Gastrocnemius medialis (tissue), 4 donors: ENCODE results near the gene RNF175. TPM values are rescaled to one million over a fixed set of nuclear protein-coding genes. Genes with fewer than 3 reads are reported as not detected.
A peak's percentile ranks its signal among the peaks of the same experiment; 100 is the strongest.

Experiments used
- ATAC-seq, 2 donors: fragments of 150-250 bp; one replicate each; pipeline ENCODE4 v1.9.1; 2016
- DNase-seq, 2 donors: peaks; one replicate each; pipeline ENCODE4 v3.0.0-alpha.2; 2019
- H3K27ac ChIP-seq, 4 donors: fragments of 200-600 bp; sonication (generic); 1 replicate in 1 of 4; 2 replicates in 3 of 4; pipeline ENCODE4 v1.5.1; 2016 to 2018; ENCODE audit warnings: mild to moderate bottlenecking in 2 of 4, moderate library complexity in 1 of 4
- H3K27me3 ChIP-seq, 3 donors: fragments of 200-600 bp; sonication (generic) in 2 of 3; 1 replicate in 1 of 3; 2 replicates in 2 of 3; pipeline versions ENCODE4 v1.5.1 to v1.6.0; 2016 to 2019; ENCODE audit warnings: mild to moderate bottlenecking in 1 of 3, moderate library complexity in 1 of 3
- H3K36me3 ChIP-seq, 2 donors: fragments of 200-600 bp; sonication (generic) in 1 of 2; one replicate each; pipeline ENCODE4 v1.5.1; 2017 to 2018
- H3K4me1 ChIP-seq, 2 donors: fragments of 200-600 bp; sonication (generic) in 1 of 2; one replicate each; pipeline ENCODE4 v1.5.1; 2016 to 2017; ENCODE audit warnings: mild to moderate bottlenecking in 2 of 2
- H3K4me3 ChIP-seq, 4 donors: fragments of 200-600 bp; sonication (generic) in 3 of 4; 1 replicate in 1 of 4; 2 replicates in 3 of 4; pipeline ENCODE4 v1.5.1; 2016 to 2019; ENCODE audit warnings: mild to moderate bottlenecking in 2 of 4
- H3K9me3 ChIP-seq, 3 donors: fragments of 200-600 bp; sonication (generic) in 2 of 3; 1 replicate in 1 of 3; 2 replicates in 2 of 3; pipeline ENCODE4 v1.5.1; 2016 to 2019
- POLR2A ChIP-seq, 2 donors: fragments of 450-650 bp; IDR thresholded peaks; one replicate each; pipeline ENCODE4 v1.6.1; 2017; ENCODE audit warnings: antibody characterized with exemption in 2 of 2, mild to moderate bottlenecking in 2 of 2, moderate library complexity in 2 of 2
- in situ Hi-C, 4 donors: fragments of 200-750 bp; cut with MboI; loops; one replicate each; pipeline versions ENCODE4 v1.15.0 to v1.8.0; 2017; ENCODE audit warnings: low sequenced_read_pairs in 4 of 4
- intact Hi-C: fragments of 100-400 bp; cut with DNase I; formaldehyde crosslinking; loops from one replicate; pipeline ENCODE4 v1.15.1; 2023; ENCODE audit warnings: low total_unique reads
- total RNA-seq, 4 donors: library from RNA; depleted of rRNA; stranded (reverse); fragments of >200 nt; gene quantifications; one replicate each; pipeline versions ENCODE4 v1.1.0 to v1.2.3, GENCODE V29; 2016
- TF ChIP-seq, protein P1 (sequence below), 5 experiments: fragments of 450-650 bp in 3 of 5; fragments of 200-600 bp in 2 of 5; sonication (generic) in 2 of 5; IDR thresholded peaks in 4 of 5; conservative IDR thresholded peaks in 1 of 5; 1 replicate in 4 of 5; 2 replicates in 1 of 5; pipeline ENCODE4 v1.5.1; 2016 to 2019; ENCODE audit warnings: antibody characterized with exemption in 5 of 5, mild to moderate bottlenecking in 3 of 5, moderate library complexity in 3 of 5

The RNF175 gene
- total RNA-seq, 4 donors from 2014 or later = 1.2 TPM; not detected in 3

DNA sequence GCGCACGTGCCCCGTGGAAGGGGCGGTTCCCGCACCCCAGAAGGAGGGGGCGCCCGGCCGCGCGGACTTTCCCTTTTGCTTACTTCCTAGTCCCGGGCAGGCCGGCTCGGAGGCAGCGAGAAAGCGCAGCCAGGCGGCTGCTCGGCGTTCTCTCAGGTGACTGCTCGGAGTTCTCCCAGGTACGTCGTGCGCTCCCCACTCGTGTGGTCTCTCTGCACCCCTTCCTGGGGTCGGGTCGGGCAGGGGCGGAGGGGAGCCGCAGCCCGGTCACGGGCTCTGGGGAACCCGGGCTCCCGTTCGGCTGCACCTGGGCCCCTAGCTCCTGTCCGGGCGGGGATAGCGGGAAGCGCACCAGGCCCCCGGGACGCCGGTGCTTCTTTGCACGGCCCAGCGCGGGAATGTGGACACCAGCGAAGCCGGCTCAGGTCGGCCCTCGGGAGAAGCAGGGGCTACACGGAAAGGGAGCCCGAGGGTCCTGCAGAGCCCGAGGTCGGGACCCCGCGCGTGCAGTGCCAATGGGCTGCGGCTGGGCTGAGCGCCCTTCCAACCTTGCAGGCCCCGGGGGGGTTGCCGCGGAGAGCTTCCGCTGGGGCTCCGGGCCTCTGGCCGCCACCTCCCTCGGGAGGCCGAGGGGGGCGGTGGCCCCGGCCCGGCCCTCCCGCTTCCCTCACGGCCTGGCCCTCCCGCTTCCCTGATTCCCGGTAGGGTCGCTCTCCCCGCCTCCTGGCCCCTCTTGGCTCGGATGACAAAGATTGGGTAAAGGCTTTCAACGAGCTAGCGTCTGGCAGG is 75.4 kb downstream of the RNF175 start, which contains the start of gene TLR2:
Gene TLR2 (plus strand): TSS at position 99 of the 789 bp plus-strand sequence. CDS start 18,628 bp downstream, outside the sequence.
- Histone ChIP-seq H3K36me3 (no peaks in the 10 kb centered on the region), H3K9me3 (no peaks in the 10 kb centered on the region), H3K4me3 (peak within 1 kb of the TSS; percentile 60 to 73 (median 64)), H3K27me3 (peaks cover 23 to 38% (median 31%) of the 10 kb centered on the region in 3 donors), H3K27ac (peak within 1 kb of the TSS in 1 of 4 donors; percentile 13), H3K4me1 (peaks cover 4 to 12% of the 10 kb centered on the region in 2 donors)
- no peak for TF ChIP-seq POLR2A (IDR thresholded peaks at IDR 0.05)
- TF ChIP-seq, protein P1, sequence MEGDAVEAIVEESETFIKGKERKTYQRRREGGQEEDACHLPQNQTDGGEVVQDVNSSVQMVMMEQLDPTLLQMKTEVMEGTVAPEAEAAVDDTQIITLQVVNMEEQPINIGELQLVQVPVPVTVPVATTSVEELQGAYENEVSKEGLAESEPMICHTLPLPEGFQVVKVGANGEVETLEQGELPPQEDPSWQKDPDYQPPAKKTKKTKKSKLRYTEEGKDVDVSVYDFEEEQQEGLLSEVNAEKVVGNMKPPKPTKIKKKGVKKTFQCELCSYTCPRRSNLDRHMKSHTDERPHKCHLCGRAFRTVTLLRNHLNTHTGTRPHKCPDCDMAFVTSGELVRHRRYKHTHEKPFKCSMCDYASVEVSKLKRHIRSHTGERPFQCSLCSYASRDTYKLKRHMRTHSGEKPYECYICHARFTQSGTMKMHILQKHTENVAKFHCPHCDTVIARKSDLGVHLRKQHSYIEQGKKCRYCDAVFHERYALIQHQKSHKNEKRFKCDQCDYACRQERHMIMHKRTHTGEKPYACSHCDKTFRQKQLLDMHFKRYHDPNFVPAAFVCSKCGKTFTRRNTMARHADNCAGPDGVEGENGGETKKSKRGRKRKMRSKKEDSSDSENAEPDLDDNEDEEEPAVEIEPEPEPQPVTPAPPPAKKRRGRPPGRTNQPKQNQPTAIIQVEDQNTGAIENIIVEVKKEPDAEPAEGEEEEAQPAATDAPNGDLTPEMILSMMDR (IDR thresholded peaks at IDR 0.05 in 4 of 5, conservative IDR thresholded peaks at IDR 0.05 in 1 of 5) = no peak
- intact Hi-C loops = no loop called here
- peak; percentile 24 to 31 for DNase-seq
- peak in 1 of 2 donors; percentile 44 for ATAC-seq
- in situ Hi-C loops = no loop called here

DNA sequence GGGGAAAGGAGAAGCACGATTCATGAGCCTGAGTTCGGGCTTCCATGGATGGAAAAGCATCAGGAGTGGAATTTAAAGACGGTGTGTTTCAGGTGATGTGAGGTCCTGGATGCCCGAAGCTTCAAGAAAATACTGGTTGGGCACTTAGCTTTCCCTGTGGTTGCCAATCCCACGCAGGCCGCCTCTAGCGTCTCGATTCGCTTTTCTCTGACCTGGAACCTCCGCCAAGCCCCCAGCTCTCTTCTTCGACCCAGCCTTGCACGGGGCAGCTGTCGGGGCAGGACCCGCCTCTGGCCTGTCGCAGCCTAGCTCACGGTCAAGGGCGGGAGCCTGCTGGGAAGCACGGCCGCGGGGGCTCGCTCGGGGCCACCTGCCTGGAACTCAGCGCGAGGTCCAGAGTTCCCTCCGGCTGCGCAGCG is 76.1 kb downstream of the RNF175 start:
- ATAC-seq (no peak), DNase-seq (no peak)
- no peak overlapping the region for H3K27ac ChIP-seq
- H3K27me3 ChIP-seq = peaks cover 23 to 38% (median 31%) of the 10 kb centered on the region in 3 donors
- intact Hi-C loops = no loop called here
- H3K4me1 ChIP-seq = peaks cover 4 to 12% of the 10 kb centered on the region in 2 donors
- H3K9me3 ChIP-seq = no peaks in the 10 kb centered on the region
- H3K36me3 ChIP-seq = no peaks in the 10 kb centered on the region
- in situ Hi-C loops = no loop called here
- TF ChIP-seq, protein P1 (IDR thresholded peaks at IDR 0.05 in 4 of 5, conservative IDR thresholded peaks at IDR 0.05 in 1 of 5) = no peak
- TF ChIP-seq POLR2A (IDR thresholded peaks at IDR 0.05) = no peak
- H3K4me3 ChIP-seq = peak overlapping the region; percentile 60 to 73 (median 64)

DNA sequence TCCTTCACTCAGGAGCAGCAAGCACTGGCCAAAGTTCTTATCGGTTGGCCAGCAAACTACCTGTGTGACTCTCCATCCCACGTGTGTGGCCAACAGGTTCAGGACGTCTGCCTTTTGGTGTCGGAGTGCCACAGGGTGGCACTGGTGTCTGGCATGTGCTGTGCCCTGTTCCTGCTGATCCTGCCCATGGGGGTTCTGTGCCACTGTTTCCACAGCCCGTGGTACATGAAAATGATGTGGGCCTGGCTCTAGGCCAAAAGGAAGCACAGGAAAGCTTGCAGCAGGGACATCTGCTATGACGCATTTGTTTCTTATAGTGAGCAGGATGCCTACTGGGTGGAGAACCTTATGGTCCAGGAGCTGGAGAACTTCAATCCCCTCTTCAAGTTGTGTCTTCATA is 80.3 kb downstream of the RNF175 start:
- no peaks in the 10 kb centered on the region for H3K9me3 ChIP-seq
- in situ Hi-C loops (no loop called here), intact Hi-C loops (no loop called here)
- no peak for ATAC-seq
- no peaks in the 10 kb centered on the region for H3K36me3 ChIP-seq
- H3K27me3 ChIP-seq = peaks cover 9 to 20% (median 16%) of the 10 kb centered on the region in 3 donors
- no peak overlapping the region for H3K27ac ChIP-seq
- TF ChIP-seq POLR2A (IDR thresholded peaks at IDR 0.05) = no peak
- TF ChIP-seq, protein P1 (IDR thresholded peaks at IDR 0.05 in 4 of 5, conservative IDR thresholded peaks at IDR 0.05 in 1 of 5) = no peak
- peaks cover 0 to 6% of the 10 kb centered on the region in 2 donors for H3K4me1 ChIP-seq
- no peak for DNase-seq
- H3K4me3 ChIP-seq = no peak overlapping the region

DNA sequence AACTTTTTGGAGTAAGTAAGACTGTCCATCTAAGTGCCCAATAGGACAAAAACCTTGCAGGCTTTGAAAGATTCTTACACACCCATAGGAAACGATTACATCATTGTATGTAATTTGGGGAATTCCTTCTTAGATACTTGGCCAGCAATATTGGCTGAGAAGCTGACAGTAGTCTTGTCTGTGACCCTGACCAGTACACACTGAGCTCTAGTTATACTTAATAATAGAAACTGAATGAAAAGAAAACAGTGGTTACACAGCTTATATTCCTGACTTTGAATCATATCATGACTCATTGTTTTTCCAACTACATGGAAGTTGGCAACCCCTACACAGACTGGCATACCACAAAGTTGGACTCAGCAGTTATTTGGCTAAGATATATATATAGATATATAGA is 82.8 kb downstream of the RNF175 start:
- H3K4me1 ChIP-seq = no peaks in the 10 kb centered on the region
- intact Hi-C loops = no loop called here
- no peak overlapping the region for H3K27ac ChIP-seq
- no peaks in the 10 kb centered on the region for H3K36me3 ChIP-seq
- in situ Hi-C loops = no loop called here
- H3K9me3 ChIP-seq = no peaks in the 10 kb centered on the region
- no peak overlapping the region for H3K4me3 ChIP-seq
- ATAC-seq (no peak), DNase-seq (no peak)
- H3K27me3 ChIP-seq = peaks cover 0 to 2% (median 2%) of the 10 kb centered on the region in 3 donors
- TF ChIP-seq POLR2A (IDR thresholded peaks at IDR 0.05) = no peak
- TF ChIP-seq, protein P1 (IDR thresholded peaks at IDR 0.05 in 4 of 5, conservative IDR thresholded peaks at IDR 0.05 in 1 of 5) = no peak
